ENCODE measurements around the gene OSBPL6.

DNA sequence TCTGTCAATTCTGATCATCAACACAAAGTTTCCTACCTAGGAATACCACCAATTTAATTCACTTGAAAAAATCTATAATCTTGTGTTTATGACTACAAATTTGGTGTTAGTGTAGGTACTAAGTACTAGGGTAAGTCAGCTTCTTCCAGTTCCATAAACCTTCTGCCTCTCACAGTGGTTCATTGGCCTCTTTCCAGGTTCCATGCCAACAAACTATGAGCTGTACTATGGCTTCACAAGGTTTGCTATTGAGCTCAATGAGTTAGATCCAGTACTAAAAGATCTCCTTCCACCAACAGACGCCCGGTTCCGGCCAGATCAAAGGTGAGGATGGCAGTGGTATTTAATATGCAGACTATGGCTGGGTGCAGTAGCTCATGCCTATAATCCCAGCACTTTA lies 197.9 kb downstream of the OSBPL6 start:
- TF ChIP-seq CTCF (IDR thresholded peaks at IDR 0.05 in 8 of 11, conservative IDR thresholded peaks at IDR 0.05 in 3 of 11) (no peak), POLR2AphosphoS5 (IDR thresholded peaks at IDR 0.05) (no peak), POLR2A (IDR thresholded peaks at IDR 0.05) (no peak)
